Measurements from ENCODE around the gene JUP. TPM values are rescaled to one million over a fixed set of nuclear protein-coding genes. Genes with fewer than 3 reads are reported as not detected.

JUP gene
- total RNA-seq, 2 experiments from 2014 or later: 0.77 to 0.99 TPM

GRCh38 chr17:41816637-41817320 is 30.3 kb upstream of the JUP start:
- no peaks in the 10 kb centered on the region for H3K36me3 Mint-ChIP-seq (ENCODE audit: low read depth)

GRCh38 chr17:41814195-41814594 is 27.7 kb upstream of the JUP start:
- no peak for DNase-seq
- no peak overlapping the region for H3K4me3 Mint-ChIP-seq
- no peak overlapping the region for H3K27ac Mint-ChIP-seq
- CTCF ChIA-PET: interaction anchor here (1.3 to 1.5 kb wide), 2 partner anchors 12 to 13 kb away, joined by 5 to 6 read pairs; no protein-coding TSS in a partner anchor
- peaks cover 12% of the 10 kb centered on the region for H3K4me1 Mint-ChIP-seq
- H3K36me3 Mint-ChIP-seq (ENCODE audit: low read depth): no peaks in the 10 kb centered on the region
- no peaks in the 10 kb centered on the region for H3K9me3 Mint-ChIP-seq
- H3K27me3 Mint-ChIP-seq: peaks cover 18% of the 10 kb centered on the region
- POLR2A ChIA-PET: interaction anchor here (0.6 kb wide), 1 partner anchor 20 kb away, joined by 4 read pairs; no protein-coding TSS in a partner anchor

More at GRCh38 chr17:41816637-41817320, 30.3 kb upstream of the JUP start:
- Mint-ChIP-seq H3K9me3 (no peaks in the 10 kb centered on the region), H3K4me3 (no peak overlapping the region), H3K4me1 (peaks cover 8% of the 10 kb centered on the region), H3K27ac (no peak overlapping the region), H3K27me3 (peaks cover 13% of the 10 kb centered on the region)
- CTCF ChIA-PET: no interaction called here
- POLR2A ChIA-PET: no interaction called here
- DNase-seq: no peak

- no peak for DNase-seq
- Mint-ChIP-seq H3K27ac (no peak overlapping the region), H3K4me1 (peaks cover 12% of the 10 kb centered on the region), H3K27me3 (peaks cover 18% of the 10 kb centered on the region), H3K4me3 (peak overlapping the region; percentile 31), H3K36me3 (ENCODE audit: low read depth) (no peaks in the 10 kb centered on the region), H3K9me3 (no peaks in the 10 kb centered on the region)
- ChIA-PET POLR2A (no interaction called here), CTCF (interaction anchor here (1.3 kb wide), 1 partner anchor 12 kb away, joined by 5 read pairs; no protein-coding TSS in a partner anchor)
Observed at GRCh38 chr17:41813699-41814124, 27.2 kb upstream of the JUP start.

- CTCF ChIA-PET: no interaction called here
- Mint-ChIP-seq H3K27ac (no peak overlapping the region), H3K4me3 (peak overlapping the region; percentile 31), H3K9me3 (no peaks in the 10 kb centered on the region), H3K36me3 (ENCODE audit: low read depth) (no peaks in the 10 kb centered on the region), H3K27me3 (peaks cover 18% of the 10 kb centered on the region), H3K4me1 (peaks cover 12% of the 10 kb centered on the region)
- POLR2A ChIA-PET: no interaction called here
- DNase-seq: no peak
Observed at GRCh38 chr17:41813152-41813680, 26.7 kb upstream of the JUP start.

GRCh38 chr17:41812381-41813151 is 26.1 kb upstream of the JUP start, which contains the start of gene FKBP10:
Gene FKBP10 (plus strand): TSS chr17:41813004. CDS start chr17:41813035, 31 bp downstream.
- H3K4me3 Mint-ChIP-seq: peak within 1 kb of the TSS; percentile 78
- DNase-seq: peak; percentile 31
- ChIA-PET POLR2A (no interaction called here), CTCF (interaction anchor here (0.6 to 1.8 kb wide), 8 partner anchors 10 to 525 kb away, joined by 3 to 7 read pairs (median 4); no protein-coding TSS in a partner anchor)
- peaks cover 12% of the 10 kb centered on the region for H3K4me1 Mint-ChIP-seq
- H3K27me3 Mint-ChIP-seq: peaks cover 18% of the 10 kb centered on the region
- peak within 1 kb of the TSS; percentile 82 for H3K27ac Mint-ChIP-seq
- no peaks in the 10 kb centered on the region for H3K9me3 Mint-ChIP-seq
- H3K36me3 Mint-ChIP-seq (ENCODE audit: low read depth): no peaks in the 10 kb centered on the region

- CTCF ChIA-PET: interaction anchor here (0.5 to 1.8 kb wide), 12 partner anchors 8 to 1736 kb away, joined by 3 to 7 read pairs (median 4); partner anchors contain the start of gene JUP
- POLR2A ChIA-PET: no interaction called here
- Mint-ChIP-seq H3K27me3 (peaks cover 18% of the 10 kb centered on the region), H3K27ac (peak within 1 kb of the TSS; percentile 82), H3K4me3 (peak within 1 kb of the TSS; percentile 78), H3K9me3 (no peaks in the 10 kb centered on the region), H3K4me1 (peaks cover 12% of the 10 kb centered on the region), H3K36me3 (ENCODE audit: low read depth) (no peaks in the 10 kb centered on the region)
- peak; percentile 73 for DNase-seq
Observed at GRCh38 chr17:41811549-41812380, 25.3 kb upstream of the JUP start, which contains the start of gene P3H4. Gene P3H4 (minus strand): TSS chr17:41811949. CDS start chr17:41811915, 34 bp downstream.

GRCh38 chr17:41810659-41811548 is 24.4 kb upstream of the JUP start:
- Mint-ChIP-seq H3K27me3 (peaks cover 18% of the 10 kb centered on the region), H3K4me3 (peak overlapping the region; percentile 55), H3K27ac (no peak overlapping the region), H3K36me3 (ENCODE audit: low read depth) (no peaks in the 10 kb centered on the region), H3K4me1 (peaks cover 12% of the 10 kb centered on the region), H3K9me3 (no peaks in the 10 kb centered on the region)
- ChIA-PET POLR2A (no interaction called here), CTCF (interaction anchor here (0.5 to 1.8 kb wide), 11 partner anchors 8 to 1735 kb away, joined by 3 to 7 read pairs (median 4); partner anchors contain the start of gene JUP)
- DNase-seq: no peak

GRCh38 chr17:41806685-41807445 is 20.4 kb upstream of the JUP start:
- DNase-seq: no peak

GRCh38 chr17:41803049-41804020 is 16.8 kb upstream of the JUP start:
- Mint-ChIP-seq H3K4me3 (no peak overlapping the region), H3K9me3 (no peaks in the 10 kb centered on the region), H3K27ac (no peak overlapping the region), H3K4me1 (peaks cover 11% of the 10 kb centered on the region), H3K27me3 (no peaks in the 10 kb centered on the region), H3K36me3 (ENCODE audit: low read depth) (no peaks in the 10 kb centered on the region)
- CTCF ChIA-PET: interaction anchor here (1.6 kb wide), 1 partner anchor 60 kb away, joined by 5 read pairs; no protein-coding TSS in a partner anchor
- POLR2A ChIA-PET: no interaction called here
- no peak for DNase-seq

More at GRCh38 chr17:41806685-41807445, 20.4 kb upstream of the JUP start:
- POLR2A ChIA-PET: no interaction called here
- H3K27me3 Mint-ChIP-seq: peaks cover 5% of the 10 kb centered on the region
- H3K4me3 Mint-ChIP-seq: no peak overlapping the region
- no peak overlapping the region for H3K27ac Mint-ChIP-seq
- no peaks in the 10 kb centered on the region for H3K9me3 Mint-ChIP-seq
- H3K4me1 Mint-ChIP-seq: peaks cover 8% of the 10 kb centered on the region
- CTCF ChIA-PET: interaction anchor here (0.6 kb wide), 1 partner anchor 110 kb away, joined by 5 read pairs; no protein-coding TSS in a partner anchor
- no peaks in the 10 kb centered on the region for H3K36me3 Mint-ChIP-seq (ENCODE audit: low read depth)

Measured in activated CD4-positive, alpha-beta T cell treated with anti-CD3 and anti-CD28 coated beads, Interleukin-2, amount 10 ng/mL, durations not matched to agents 7 days and 5 days (primary cell).